Measurements from ENCODE around the gene TWSG1. TPM values are rescaled to one million over a fixed set of nuclear protein-coding genes. Genes with fewer than 3 reads are reported as not detected.

The TWSG1 gene
- total RNA-seq (10 to 100 TPM; 16.1 to 28.5 (median 18.0) TPM), polyA plus RNA-seq (10 to 100 TPM in 2 of 3 donors, 1 to 10 TPM in 1; 6.2 to 11.1 (median 11.0) TPM)
- long read RNA-seq, donor 1, transcript TWSG1-202 (4 exons, 1,119 nt): minor isoform, 7 of 33 reads
- long read RNA-seq, donor 1, transcript TWSG1-201 (5 exons, 3,756 nt): major isoform, 13 of 33 reads
- long read RNA-seq, donor 1, partial matches to known transcripts: 13 of 33 reads
- long read RNA-seq, donor 1, other reads (novel, unspliced or antisense): 0 of 33 reads
- long read RNA-seq, donor 2, transcript TWSG1-201 (5 exons, 3,756 nt): major isoform, 10 of 13 reads
- long read RNA-seq, donor 2, partial matches to known transcripts: 0 of 13 reads
- long read RNA-seq, donor 2, other reads (novel, unspliced or antisense): 0 of 13 reads

- DNase-seq: peak; percentile 98
- H3K27ac ChIP-seq: peak within 1 kb of the TSS; percentile 66 to 89 (median 83)
- peaks cover 0 to 18% (median 0%) of the 10 kb centered on the region in 6 donors for H3K36me3 ChIP-seq
- peak within 1 kb of the TSS; percentile 66 to 94 (median 84) for H3K4me3 ChIP-seq
- intact Hi-C loops (cut with DNase I; ENCODE audit: low total_unique reads): loop anchor here (10.0 kb wide), 2 partner anchors 140 to 260 kb away; partner anchors contain the start of gene RALBP1
- peaks cover 0 to 38% (median 19%) of the 10 kb centered on the region in 6 donors for H3K4me1 ChIP-seq
- TF ChIP-seq POLR2A (IDR thresholded peaks at IDR 0.05) (no peak), POLR2AphosphoS5 (IDR thresholded peaks at IDR 0.05) (peak; percentile 40 to 78 (median 75)), CTCF (IDR thresholded peaks at IDR 0.05 in 8 of 11, conservative IDR thresholded peaks at IDR 0.05 in 3 of 11) (peak in 10 of 11 experiments; percentile 4 to 82 (median 64))
- 0 to 2% (median 1%) methylated on average over 5 to 67 of the region's 67 CpGs for WGBS, 5 donors
- H3K27me3 ChIP-seq (replicated peaks in 1 of 7): peaks cover 0 to 7% (median 0%) of the 10 kb centered on the region in 7 donors
- H3K9me3 ChIP-seq: no peaks in the 10 kb centered on the region
Measured at GRCh38 chr18:9334329-9334972, at the start of gene TWSG1. TSS of gene TWSG1 (plus strand) at chr18:9334773. CDS start at chr18:9337230, 2,457 bp downstream.

GRCh38 chr18:9285604-9286003 lies 49.0 kb upstream of the TWSG1 start:
- H3K4me1 ChIP-seq: no peaks in the 10 kb centered on the region
- no peak overlapping the region for H3K4me3 ChIP-seq
- H3K36me3 ChIP-seq: peaks cover 0 to 33% (median 8%) of the 10 kb centered on the region in 6 donors
- peaks cover 0 to 20% (median 10%) of the 10 kb centered on the region in 8 donors for H3K9me3 ChIP-seq
- DNase-seq: no peak
- 80 to 91% (median 89%) methylated on average over 2 of the region's 2 CpGs for WGBS, 5 donors
- TF ChIP-seq POLR2A (IDR thresholded peaks at IDR 0.05) (no peak), POLR2AphosphoS5 (IDR thresholded peaks at IDR 0.05) (no peak), CTCF (IDR thresholded peaks at IDR 0.05 in 8 of 11, conservative IDR thresholded peaks at IDR 0.05 in 3 of 11) (no peak)
- intact Hi-C loops (cut with DNase I; ENCODE audit: low total_unique reads): no loop called here
- H3K27me3 ChIP-seq (replicated peaks in 1 of 7): no peaks in the 10 kb centered on the region
- H3K27ac ChIP-seq: no peak overlapping the region

- H3K9me3 ChIP-seq: peaks cover 0 to 32% (median 22%) of the 10 kb centered on the region in 8 donors
- H3K4me3 ChIP-seq: no peak overlapping the region
- WGBS, 5 donors: 76 to 88% (median 82%) methylated on average over 7 of the region's 7 CpGs
- H3K27me3 ChIP-seq (replicated peaks in 1 of 7): no peaks in the 10 kb centered on the region
- H3K4me1 ChIP-seq: no peaks in the 10 kb centered on the region
- DNase-seq: no peak
- TF ChIP-seq POLR2A (IDR thresholded peaks at IDR 0.05): no peak
- TF ChIP-seq CTCF (IDR thresholded peaks at IDR 0.05 in 8 of 11, conservative IDR thresholded peaks at IDR 0.05 in 3 of 11): no peak
- TF ChIP-seq POLR2AphosphoS5 (IDR thresholded peaks at IDR 0.05): no peak
- intact Hi-C loops (cut with DNase I; ENCODE audit: low total_unique reads): no loop called here
- peaks cover 0 to 19% (median 4%) of the 10 kb centered on the region in 6 donors for H3K36me3 ChIP-seq
- no peak overlapping the region for H3K27ac ChIP-seq
Measured at GRCh38 chr18:9287036-9287435, 47.5 kb upstream of the TWSG1 start.

- H3K9me3 ChIP-seq: peaks cover 0 to 56% (median 48%) of the 10 kb centered on the region in 8 donors
- no peaks in the 10 kb centered on the region for H3K27me3 ChIP-seq (replicated peaks in 1 of 7)
- DNase-seq: no peak
- TF ChIP-seq POLR2A (IDR thresholded peaks at IDR 0.05) (no peak), CTCF (IDR thresholded peaks at IDR 0.05 in 8 of 11, conservative IDR thresholded peaks at IDR 0.05 in 3 of 11) (no peak), POLR2AphosphoS5 (IDR thresholded peaks at IDR 0.05) (no peak)
- H3K36me3 ChIP-seq: no peaks in the 10 kb centered on the region
- no peak overlapping the region for H3K27ac ChIP-seq
- no peak overlapping the region for H3K4me3 ChIP-seq
- intact Hi-C loops (cut with DNase I; ENCODE audit: low total_unique reads): no loop called here
- no peaks in the 10 kb centered on the region for H3K4me1 ChIP-seq
Measured at GRCh38 chr18:9289698-9290097, 44.9 kb upstream of the TWSG1 start.
